K562 (cell line): ENCODE measurements around the gene GALNT12.

Experiments used
- ATF3 ChIP-seq, 2 experiments: fragments of 450-650 bp in 1 of 2; sonication (generic) in 1 of 2; formaldehyde crosslinking in 1 of 2; IDR thresholded peaks in 1 of 2; conservative IDR thresholded peaks in 1 of 2; 2 replicates each; pipeline versions ENCODE4 v1.6.1 to v1.8.1; 2016 to 2023; ENCODE audit warnings: mild to moderate bottlenecking in 2 of 2, moderate library complexity in 2 of 2, inconsistent platforms in 1 of 2, missing genetic modification reagents in 1 of 2
- CBFB ChIP-seq: sonication (generic); formaldehyde crosslinking; IDR thresholded peaks from 2 replicates; pipeline ENCODE4 v1.4.0; 2020; ENCODE audit warnings: mild to moderate bottlenecking, missing genetic modification reagents
- GABPA ChIP-seq: fragments of 200-800 bp; sonication (Bioruptor generic); conservative IDR thresholded peaks from 2 replicates; pipeline ENCODE4 v1.6.1; 2016; ENCODE audit warnings: low read depth, missing genetic modification characterization, missing compliant biosample characterization
- KDM1A ChIP-seq, 2 experiments: fragments of 450-650 bp; IDR thresholded peaks; 2 replicates each; pipeline ENCODE4 v1.6.1; 2016; ENCODE audit warnings: mild to moderate bottlenecking in 2 of 2
- REST ChIP-seq, 2 experiments: fragments of 450-650 bp; formaldehyde crosslinking in 1 of 2; IDR thresholded peaks; 2 replicates each; pipeline versions ENCODE4 v1.4.0 to v1.6.1; 2014 to 2020; ENCODE audit warnings: mild to moderate bottlenecking in 2 of 2, borderline replicate concordance in 1 of 2, low read depth in 1 of 2
- SRSF9 ChIP-seq: fragments of 200-400 bp; formaldehyde crosslinking; IDR thresholded peaks from 2 replicates; pipeline ENCODE4 v1.6.1; 2017; ENCODE audit warnings: low read depth, low read length, borderline replicate concordance
- ZNF699 ChIP-seq: fragments of 250-450 bp; sonication (Bioruptor Pico); IDR thresholded peaks from 2 replicates; pipeline ENCODE4 v1.8.0; 2021; ENCODE audit warnings: mild to moderate bottlenecking, moderate library complexity; ENCODE audit not compliant: insufficient replicate concordance

DNA sequence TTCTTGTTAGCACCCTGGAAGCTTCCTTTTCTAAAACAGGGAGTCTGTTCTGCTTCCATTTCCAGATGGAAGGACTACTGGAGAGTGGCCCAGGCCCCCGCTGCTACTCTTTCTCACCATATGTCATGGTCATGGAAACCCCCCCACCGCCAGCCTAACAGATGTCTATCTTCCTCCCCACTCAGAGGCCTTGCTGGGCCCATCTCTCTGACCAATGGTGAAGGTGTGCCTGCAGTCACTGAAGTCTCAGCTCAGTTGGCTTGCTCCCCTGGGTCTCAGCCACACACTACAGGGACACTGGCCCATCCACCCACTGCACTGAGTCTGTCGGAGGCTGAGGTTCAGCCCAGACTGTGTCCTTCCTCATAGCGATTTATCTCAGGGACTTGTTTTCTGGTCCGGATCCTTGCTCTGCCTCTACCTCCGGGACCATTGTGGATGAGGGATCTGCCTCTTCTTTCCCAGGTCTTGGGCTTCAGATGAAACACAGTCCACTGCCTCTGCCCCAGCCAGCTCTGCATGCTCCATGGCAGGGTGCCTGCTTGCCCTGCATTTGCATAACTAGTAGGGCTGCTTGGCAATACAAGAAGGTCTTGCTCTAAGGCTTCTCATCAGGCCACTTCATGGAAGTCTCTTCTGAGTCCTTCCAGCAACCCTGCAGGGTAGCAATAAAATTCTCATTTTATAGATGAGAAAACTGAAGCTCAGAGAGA lies 30.8 kb downstream of the GALNT12 start:
- TF ChIP-seq CBFB (CRISPR knock-in tag), result no peak
- TF ChIP-seq ATF3 (IDR thresholded peaks at IDR 0.05), result no peak
- no peak for TF ChIP-seq ATF3 (CRISPR knock-in tag; conservative IDR thresholded peaks at IDR 0.05)
- TF ChIP-seq KDM1A (IDR thresholded peaks at IDR 0.05), result no peak
- no peak for TF ChIP-seq REST (IDR thresholded peaks at IDR 0.05; ENCODE audit: borderline replicate concordance)
- TF ChIP-seq REST (CRISPR knock-in tag; IDR thresholded peaks at IDR 0.05; ENCODE audit: low read depth), result no peak
- TF ChIP-seq GABPA (tag), result no peak
- TF ChIP-seq SRSF9, result no peak
- no peak for TF ChIP-seq ZNF699 (CRISPR knock-in tag)
